NT2/D1 (cell line): ENCODE results near the gene ABCC4.

Source experiments
- SUZ12 ChIP-seq: IDR thresholded peaks from 2 replicates; pipeline ENCODE4 v1.6.1; 2011; ENCODE audit not compliant: insufficient read length, insufficient read depth; ENCODE audit errors: extremely low read depth
- YY1 ChIP-seq: IDR thresholded peaks from 2 replicates; pipeline ENCODE4 v1.6.1; 2011; ENCODE audit not compliant: insufficient read length, insufficient read depth
- ZNF274 ChIP-seq: IDR thresholded peaks from 2 replicates; pipeline ENCODE4 v1.6.1; 2011; ENCODE audit warnings: mild to moderate bottlenecking, low read depth, low read length

DNA sequence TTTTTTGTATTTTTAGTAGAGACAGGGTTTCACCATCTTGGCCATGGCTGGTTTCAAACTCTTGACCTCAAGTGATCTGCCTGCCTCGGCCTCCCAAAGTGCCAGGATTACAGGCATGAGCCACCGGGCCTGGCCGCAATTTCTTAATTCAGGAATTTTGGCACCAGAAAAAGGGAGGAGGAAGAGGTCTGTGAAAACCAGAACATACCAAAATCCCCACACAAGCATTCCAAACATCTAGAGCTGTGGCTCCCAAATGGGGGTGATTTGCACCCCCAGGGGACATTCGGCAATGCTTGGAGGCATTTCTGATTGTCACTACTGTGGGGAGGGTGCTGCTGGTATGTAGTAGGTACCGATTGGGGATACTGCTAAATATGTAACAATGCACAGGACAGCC is 40.2 kb upstream of the ABCC4 start:
- TF ChIP-seq YY1 (no peak), SUZ12 (no peak), ZNF274 (no peak)
